ENCODE results near the gene SMPDL3A.
A peak's percentile ranks its signal among the peaks of the same experiment; 100 is the strongest.
"Not testable (repeated sequence)": the region's sequence is repeated elsewhere in the genome, so short reads cannot be mapped to it uniquely, and the experiment has no call there.

SMPDL3A gene

GRCh38 chr6:122789182-122790027 is at the start of gene SMPDL3A:
TSS of gene SMPDL3A (plus strand) at chr6:122789258. CDS start at chr6:122789347, 89 bp downstream.
- DNase-seq (ENCODE audit: low spot score): peak; percentile 7

GRCh38 chr6:122740091-122740490 is 49.0 kb upstream of the SMPDL3A start:
- no peak for DNase-seq (ENCODE audit: low spot score)

GRCh38 chr6:122740936-122741335 is 48.1 kb upstream of the SMPDL3A start:
- DNase-seq (ENCODE audit: low spot score): no peak

GRCh38 chr6:122744247-122744646 is 44.8 kb upstream of the SMPDL3A start:
- DNase-seq (ENCODE audit: low spot score): not testable (repeated sequence)

GRCh38 chr6:122744856-122745255 is 44.2 kb upstream of the SMPDL3A start:
- not testable (repeated sequence) for DNase-seq (ENCODE audit: low spot score)

- no peak for DNase-seq (ENCODE audit: low spot score)
These were observed 42.4 kb upstream of the SMPDL3A start for GRCh38 chr6:122746688-122747087.

GRCh38 chr6:122747573-122747972 is 41.5 kb upstream of the SMPDL3A start:
- DNase-seq (ENCODE audit: low spot score): no peak

GRCh38 chr6:122748945-122749344 is 40.1 kb upstream of the SMPDL3A start:
- not testable (repeated sequence) for DNase-seq (ENCODE audit: low spot score)

GRCh38 chr6:122749451-122750050 is 39.5 kb upstream of the SMPDL3A start:
- no peak for DNase-seq (ENCODE audit: low spot score)

- no peak for DNase-seq (ENCODE audit: low spot score)
These were observed 37.7 kb upstream of the SMPDL3A start for GRCh38 chr6:122751326-122751725.

GRCh38 chr6:122752459-122752858 is 36.6 kb upstream of the SMPDL3A start:
- no peak for DNase-seq (ENCODE audit: low spot score)

GRCh38 chr6:122753000-122753687 is 35.9 kb upstream of the SMPDL3A start:
- DNase-seq (ENCODE audit: low spot score): no peak

- no peak for DNase-seq (ENCODE audit: low spot score)
These were observed 35.4 kb upstream of the SMPDL3A start for GRCh38 chr6:122753688-122754056.

- DNase-seq (ENCODE audit: low spot score): no peak
These were observed 34.8 kb upstream of the SMPDL3A start for GRCh38 chr6:122754191-122754731.

GRCh38 chr6:122755901-122756300 is 33.2 kb upstream of the SMPDL3A start:
- no peak for DNase-seq (ENCODE audit: low spot score)

- DNase-seq (ENCODE audit: low spot score): no peak
These were observed 30.1 kb upstream of the SMPDL3A start for GRCh38 chr6:122758927-122759334.

- DNase-seq (ENCODE audit: low spot score): no peak
These were observed 28.7 kb upstream of the SMPDL3A start for GRCh38 chr6:122760330-122760729.

GRCh38 chr6:122766256-122766655 is 22.8 kb upstream of the SMPDL3A start:
- DNase-seq (ENCODE audit: low spot score): no peak

- DNase-seq (ENCODE audit: low spot score): no peak
These were observed 18.0 kb upstream of the SMPDL3A start for GRCh38 chr6:122770835-122771601.

GRCh38 chr6:122772724-122773415 is 16.2 kb upstream of the SMPDL3A start:
- DNase-seq (ENCODE audit: low spot score): no peak

- no peak for DNase-seq (ENCODE audit: low spot score)
These were observed 13.1 kb upstream of the SMPDL3A start for GRCh38 chr6:122775975-122776374.

All from CD4-positive, alpha-beta T cell treated with Interleukin-2 at 100 ng/mL for 4 hours (primary cell).